Fibroblast of the aortic adventitia (primary cell): ENCODE results near the gene PPP1R2. TPM values are rescaled to one million over a fixed set of nuclear protein-coding genes. Genes with fewer than 3 reads are reported as not detected.

Source experiments
- DNase-seq: peaks from one replicate; pipeline ENCODE4 v3.0.0-alpha.2; 2010; ENCODE audit warnings: low read depth
- H3K4me3 ChIP-seq: 2 replicates; pipeline ENCODE4 v1.5.1; 2011; ENCODE audit warnings: low read depth, mild to moderate bottlenecking, control low read depth, low read length, moderate library complexity
- CTCF ChIP-seq: IDR thresholded peaks from 2 replicates; pipeline ENCODE4 v1.5.1; 2011; ENCODE audit warnings: mild to moderate bottlenecking, low read length, control low read depth, inconsistent platforms; ENCODE audit not compliant: insufficient read depth
- total RNA-seq: library from RNA; depleted of rRNA; stranded (reverse); fragments of >200 nt; gene quantifications from 2 replicates; pipeline ENCODE4 v1.2.3, GENCODE V29; 2012; ENCODE audit warnings: low replicate concordance

The PPP1R2 gene
- total RNA-seq, 1 donor, result 60.1 TPM

DNA sequence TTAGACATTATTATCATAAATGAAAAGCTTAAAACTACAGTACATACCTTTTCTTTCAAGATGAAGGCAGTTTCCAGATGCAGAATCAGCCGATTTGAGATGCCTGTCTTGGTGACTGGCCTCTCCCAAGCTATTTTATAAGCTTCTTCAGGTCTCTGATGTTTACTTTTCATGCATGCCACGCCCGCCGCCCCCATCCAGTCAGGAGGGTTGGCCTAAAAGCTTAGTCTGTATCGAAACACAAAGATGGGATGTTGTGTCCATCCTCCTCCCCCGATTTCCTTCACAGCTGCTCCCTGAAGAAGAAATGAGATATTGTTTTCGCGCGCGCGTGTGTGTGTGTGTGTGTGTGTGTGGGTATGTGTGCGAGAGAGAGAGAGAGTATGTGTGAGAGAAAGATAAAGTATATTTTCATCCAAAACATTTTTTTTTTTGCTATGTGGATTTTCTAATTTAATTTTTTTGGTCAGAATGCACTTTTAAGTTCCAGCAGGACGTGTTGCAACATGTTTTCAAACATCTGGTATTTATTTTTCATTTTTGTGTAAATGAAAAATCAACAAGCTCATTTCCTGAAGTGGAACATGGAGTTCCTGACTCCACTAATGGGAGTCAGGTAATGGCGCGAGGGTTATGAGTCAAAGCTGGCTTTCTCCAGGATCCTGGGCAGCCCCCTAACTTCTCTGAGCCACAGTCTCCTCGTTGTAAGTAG, 40.9 kb upstream of the PPP1R2 start, which contains the start of gene APOD:
TSS of gene APOD (minus strand) at position 110 of the 712 bp plus-strand sequence. CDS start 4,479 bp downstream, outside the sequence.
- H3K4me3 ChIP-seq, result no peak within 1 kb of the TSS
- peak; percentile 38 for DNase-seq

GRCh38 chr3:195582947-195583346, 39.8 kb upstream of the PPP1R2 start:
- TF ChIP-seq CTCF, result no peak
- H3K4me3 ChIP-seq, result no peak overlapping the region
- DNase-seq, result no peak

More for the DNA sequence above, 40.9 kb upstream of the PPP1R2 start, which contains the start of gene APOD:
- TF ChIP-seq CTCF, result no peak

- DNase-seq, result peak; percentile 68
- H3K4me3 ChIP-seq, result no peak overlapping the region
- no peak for TF ChIP-seq CTCF
Measured at GRCh38 chr3:195580744-195581443, 37.8 kb upstream of the PPP1R2 start.

DNA sequence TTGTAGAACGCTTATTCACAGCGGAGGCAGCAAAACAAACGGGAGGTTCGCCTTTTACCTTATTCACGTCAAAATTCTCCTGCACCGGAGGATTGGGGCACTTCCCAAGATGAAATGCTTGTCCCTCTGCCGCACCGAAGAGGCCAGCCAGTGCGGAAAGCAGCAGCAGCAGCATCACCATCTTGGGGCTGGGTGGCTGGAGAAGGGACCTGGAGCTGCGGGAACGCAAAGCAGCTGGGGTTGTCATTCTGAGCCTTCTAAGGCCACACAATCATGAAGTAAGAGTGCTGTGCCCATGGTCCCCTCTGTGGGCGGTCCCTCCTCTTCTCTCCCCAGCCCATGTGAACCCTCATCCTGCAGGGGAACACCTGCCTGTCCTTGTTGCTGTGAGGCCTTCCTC, 36.2 kb upstream of the PPP1R2 start:
- H3K4me3 ChIP-seq, result no peak overlapping the region
- no peak for TF ChIP-seq CTCF
- DNase-seq, result no peak

DNA sequence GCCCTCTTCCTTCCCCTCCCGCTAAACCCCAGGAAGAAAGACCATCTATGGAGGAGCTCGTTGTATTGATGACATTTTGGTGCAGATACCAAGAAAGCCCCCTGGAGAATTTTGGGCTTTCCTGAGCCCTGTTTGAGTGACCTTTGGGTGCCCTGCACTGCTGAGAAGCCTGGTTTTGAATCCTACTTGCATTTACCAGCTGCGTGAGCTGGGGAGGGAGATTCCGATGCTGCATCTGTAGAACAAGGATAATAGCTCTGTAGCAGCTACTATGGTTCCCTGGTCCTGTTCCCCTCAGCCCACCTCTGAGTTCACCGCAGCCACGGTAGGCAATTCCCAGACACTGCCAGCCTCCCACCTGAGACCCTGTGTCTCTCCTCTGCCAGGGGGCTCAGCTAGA, 35.4 kb upstream of the PPP1R2 start:
- no peak for DNase-seq
- no peak for TF ChIP-seq CTCF
- H3K4me3 ChIP-seq, result no peak overlapping the region

- no peak for TF ChIP-seq CTCF
- no peak overlapping the region for H3K4me3 ChIP-seq
- DNase-seq, result no peak
Measured at GRCh38 chr3:195577645-195578177, 34.6 kb upstream of the PPP1R2 start.
